Jurkat, Clone E6-1 (cell line): Measurements from ENCODE around the gene TMEM86A.

Source experiments
- DNase-seq: peaks from one replicate; pipeline ENCODE4 v3.0.0-alpha.2; 2011; ENCODE audit warnings: low read depth, low spot score
- H3K4me3 ChIP-seq: 2 replicates; pipeline ENCODE4 v1.5.1; 2011; ENCODE audit warnings: mild to moderate bottlenecking, low read length, control low read depth, moderate library complexity

TMEM86A gene

GRCh38 chr11:18697576-18697975 lies 1.0 kb upstream of the TMEM86A start:
- no peak for DNase-seq
- no peak overlapping the region for H3K4me3 ChIP-seq

GRCh38 chr11:18699269-18699596 lies 654 bp downstream of the TMEM86A start:
- peak overlapping the region; percentile 57 for H3K4me3 ChIP-seq

GRCh38 chr11:18699848-18700261 lies 1.3 kb downstream of the TMEM86A start:
- no peak for DNase-seq
- no peak overlapping the region for H3K4me3 ChIP-seq

More at GRCh38 chr11:18699269-18699596, 654 bp downstream of the TMEM86A start:
- DNase-seq, result no peak

GRCh38 chr11:18700375-18700774 lies 1.8 kb downstream of the TMEM86A start:
- no peak for DNase-seq
- no peak overlapping the region for H3K4me3 ChIP-seq

- H3K4me3 ChIP-seq, result no peak overlapping the region
These were observed 2.3 kb downstream of the TMEM86A start for GRCh38 chr11:18700872-18701271.

GRCh38 chr11:18701614-18702216 lies 3.1 kb downstream of the TMEM86A start:
- no peak overlapping the region for H3K4me3 ChIP-seq
- DNase-seq, result no peak

More at GRCh38 chr11:18700872-18701271, 2.3 kb downstream of the TMEM86A start:
- DNase-seq, result no peak

- DNase-seq, result no peak
These were observed 4.6 kb downstream of the TMEM86A start for GRCh38 chr11:18703001-18703763.

GRCh38 chr11:18704045-18704645 lies 5.6 kb downstream of the TMEM86A start:
- no peak for DNase-seq
- H3K4me3 ChIP-seq, result no peak overlapping the region

More at GRCh38 chr11:18703001-18703763, 4.6 kb downstream of the TMEM86A start:
- no peak overlapping the region for H3K4me3 ChIP-seq

GRCh38 chr11:18704698-18705097 lies 6.1 kb downstream of the TMEM86A start:
- no peak for DNase-seq
- H3K4me3 ChIP-seq, result no peak overlapping the region

- no peak for DNase-seq
- no peak overlapping the region for H3K4me3 ChIP-seq
These were observed 7.2 kb downstream of the TMEM86A start for GRCh38 chr11:18705651-18706281.

- H3K4me3 ChIP-seq, result peak overlapping the region; percentile 50
- DNase-seq, result peak; percentile 58
These were observed 8.0 kb downstream of the TMEM86A start for GRCh38 chr11:18706330-18707243.

- no peak for DNase-seq
- no peak overlapping the region for H3K4me3 ChIP-seq
These were observed 9.3 kb downstream of the TMEM86A start for GRCh38 chr11:18707811-18708340.

- H3K4me3 ChIP-seq, result no peak overlapping the region
- no peak for DNase-seq
These were observed 10.8 kb downstream of the TMEM86A start for GRCh38 chr11:18709414-18709813.

GRCh38 chr11:18710545-18710944 lies 12.0 kb downstream of the TMEM86A start:
- no peak overlapping the region for H3K4me3 ChIP-seq
- DNase-seq, result no peak

GRCh38 chr11:18713646-18714442 lies 15.3 kb downstream of the TMEM86A start:
- no peak for DNase-seq

GRCh38 chr11:18714443-18714780 lies 15.8 kb downstream of the TMEM86A start:
- no peak for DNase-seq
- H3K4me3 ChIP-seq, result no peak overlapping the region

More at GRCh38 chr11:18713646-18714442, 15.3 kb downstream of the TMEM86A start:
- H3K4me3 ChIP-seq, result no peak overlapping the region

- H3K4me3 ChIP-seq, result no peak overlapping the region
- no peak for DNase-seq
These were observed 16.9 kb downstream of the TMEM86A start for GRCh38 chr11:18715476-18715875.
